DMS79 treated with DMSO at 0.1 percent for 48 hours (cell line): ENCODE results near the gene CARMIL1.

ENCODE experiments used
- DNase-seq: peaks from one replicate; lab custom pipeline; 2025; lab: John Stamatoyannopoulos, UW

CARMIL1 gene

GRCh38 chr6:25311331-25311840 lies 32.2 kb downstream of the CARMIL1 start:
- no peak for DNase-seq

GRCh38 chr6:25312034-25312620 lies 33.0 kb downstream of the CARMIL1 start:
- no peak for DNase-seq

- peak; percentile 18 for DNase-seq
These were observed 33.5 kb downstream of the CARMIL1 start for GRCh38 chr6:25312703-25313102.

GRCh38 chr6:25314509-25315175 lies 35.5 kb downstream of the CARMIL1 start:
- no peak for DNase-seq

GRCh38 chr6:25315194-25316177 lies 36.3 kb downstream of the CARMIL1 start:
- DNase-seq, result no peak

GRCh38 chr6:25316626-25317025 lies 37.5 kb downstream of the CARMIL1 start:
- DNase-seq, result no peak

- DNase-seq, result no peak
These were observed 39.4 kb downstream of the CARMIL1 start for GRCh38 chr6:25318589-25318988.

- DNase-seq, result no peak
These were observed 41.3 kb downstream of the CARMIL1 start for GRCh38 chr6:25320459-25320858.

- no peak for DNase-seq
These were observed 43.5 kb downstream of the CARMIL1 start for GRCh38 chr6:25322692-25323091.

GRCh38 chr6:25324066-25324762 lies 45.0 kb downstream of the CARMIL1 start:
- DNase-seq, result no peak

- DNase-seq, result no peak
These were observed 47.0 kb downstream of the CARMIL1 start for GRCh38 chr6:25326126-25326525.

GRCh38 chr6:25326960-25327359 lies 47.8 kb downstream of the CARMIL1 start:
- DNase-seq, result no peak

- DNase-seq, result no peak
These were observed 48.3 kb downstream of the CARMIL1 start for GRCh38 chr6:25327432-25327831.

GRCh38 chr6:25329161-25329817 lies 50.1 kb downstream of the CARMIL1 start:
- no peak for DNase-seq

- no peak for DNase-seq
These were observed 50.8 kb downstream of the CARMIL1 start for GRCh38 chr6:25329982-25330381.

- no peak for DNase-seq
These were observed 51.9 kb downstream of the CARMIL1 start for GRCh38 chr6:25330796-25331685.

- no peak for DNase-seq
These were observed 53.0 kb downstream of the CARMIL1 start for GRCh38 chr6:25332165-25332564.

GRCh38 chr6:25332655-25333071 lies 53.5 kb downstream of the CARMIL1 start:
- DNase-seq, result no peak

- no peak for DNase-seq
These were observed 54.3 kb downstream of the CARMIL1 start for GRCh38 chr6:25333471-25333870.

GRCh38 chr6:25334793-25335192 lies 55.6 kb downstream of the CARMIL1 start:
- no peak for DNase-seq
